ENCODE data around the gene CETP. TPM values are rescaled to one million over a fixed set of nuclear protein-coding genes. Genes with fewer than 3 reads are reported as not detected.

The CETP gene
- total RNA-seq, 1 donor: not detected

GRCh38 chr16:56941856-56942331, 19.9 kb upstream of the CETP start:
- DNase-seq (ENCODE audit: low read depth): no peak
- H3K4me3 ChIP-seq (ENCODE audit: low read depth, low read length): no peak overlapping the region
- no peak for TF ChIP-seq CTCF (IDR thresholded peaks at IDR 0.05; ENCODE audit: insufficient read depth, low read length)

GRCh38 chr16:56943761-56944375, 17.9 kb upstream of the CETP start:
- TF ChIP-seq CTCF (IDR thresholded peaks at IDR 0.05; ENCODE audit: insufficient read depth, low read length): no peak
- no peak for DNase-seq (ENCODE audit: low read depth)
- H3K4me3 ChIP-seq (ENCODE audit: low read depth, low read length): no peak overlapping the region

- no peak for TF ChIP-seq CTCF (IDR thresholded peaks at IDR 0.05; ENCODE audit: insufficient read depth, low read length)
- no peak overlapping the region for H3K4me3 ChIP-seq (ENCODE audit: low read depth, low read length)
- DNase-seq (ENCODE audit: low read depth): peak; percentile 33
Measured at GRCh38 chr16:56944954-56945839, 16.6 kb upstream of the CETP start.

GRCh38 chr16:56945847-56946527, 15.8 kb upstream of the CETP start:
- TF ChIP-seq CTCF (IDR thresholded peaks at IDR 0.05; ENCODE audit: insufficient read depth, low read length): no peak
- no peak for DNase-seq (ENCODE audit: low read depth)

GRCh38 chr16:56946767-56947603, 14.8 kb upstream of the CETP start:
- no peak for TF ChIP-seq CTCF (IDR thresholded peaks at IDR 0.05; ENCODE audit: insufficient read depth, low read length)
- no peak for DNase-seq (ENCODE audit: low read depth)
- no peak overlapping the region for H3K4me3 ChIP-seq (ENCODE audit: low read depth, low read length)

More at GRCh38 chr16:56945847-56946527, 15.8 kb upstream of the CETP start:
- no peak overlapping the region for H3K4me3 ChIP-seq (ENCODE audit: low read depth, low read length)

- no peak for DNase-seq (ENCODE audit: low read depth)
- no peak for TF ChIP-seq CTCF (IDR thresholded peaks at IDR 0.05; ENCODE audit: insufficient read depth, low read length)
- H3K4me3 ChIP-seq (ENCODE audit: low read depth, low read length): no peak overlapping the region
Measured at GRCh38 chr16:56947604-56947995, 14.2 kb upstream of the CETP start.

All from fibroblast of the aortic adventitia (primary cell).